ENCODE results near the gene CCDC57.

DNA sequence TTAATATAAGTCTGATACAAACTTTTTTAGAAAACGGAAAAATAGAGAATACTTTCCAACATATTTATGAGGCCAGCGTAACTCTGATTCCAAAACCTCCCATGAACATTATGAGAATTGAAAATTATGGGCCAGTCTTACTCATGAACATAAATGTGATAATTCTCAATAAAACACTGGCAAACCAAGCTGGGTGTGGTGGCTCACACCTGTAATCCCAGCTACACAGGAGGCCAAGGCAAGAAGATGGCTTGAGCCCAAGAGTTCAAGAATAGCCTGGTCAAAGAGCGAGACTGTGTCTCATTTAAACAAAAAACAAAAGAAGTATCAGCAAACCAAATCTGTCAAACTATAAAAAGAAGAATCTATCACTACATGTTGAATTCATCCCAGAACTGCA is 47.8 kb downstream of the CCDC57 start:
- TF ChIP-seq EZH2 (IDR thresholded peaks at IDR 0.05; ENCODE audit: borderline replicate concordance, insufficient read depth, low read length, poor library complexity, severe bottlenecking) = no peak
- no peak for TF ChIP-seq TAF1 (IDR thresholded peaks at IDR 0.05; ENCODE audit: low read depth)
- TF ChIP-seq CTCF (IDR thresholded peaks at IDR 0.05; ENCODE audit: poor library complexity, severe bottlenecking) = no peak
- TF ChIP-seq POLR2AphosphoS5 (IDR thresholded peaks at IDR 0.05) = no peak

Measured in neural cell (in vitro differentiated cells).